GM10248 (cell line): Measurements from ENCODE around the gene PAPPA2.

ENCODE experiments used
- CTCF ChIA-PET: fragments of 300-600 bp; sonication (Branson Sonifier 250); formaldehyde crosslinking; extraction: SDS; loops from one replicate; lab custom pipeline; 2021; ENCODE audit warnings: antibody characterized with exemption; lab: Yijun Ruan, JAX
- POLR2A ChIA-PET: fragments of 350-650 bp; sonication (Branson Sonifier 250); formaldehyde crosslinking; extraction: SDS; loops from one replicate; lab custom pipeline; 2020; ENCODE audit warnings: antibody characterized with exemption; lab: Yijun Ruan, JAX
- DNase-seq: peaks from one replicate; pipeline ENCODE4 v3.0.0; 2012; ENCODE audit errors: extremely low spot score
- CTCF ChIP-seq: IDR thresholded peaks from 2 replicates; pipeline ENCODE4 v1.5.1; 2012; ENCODE audit warnings: mild to moderate bottlenecking, low read depth; ENCODE audit errors: extremely low read depth, missing control alignments, control extremely low read depth

The PAPPA2 gene

GRCh38 chr1:176863613-176864012, 400.6 kb downstream of the PAPPA2 start:
- POLR2A ChIA-PET, result no interaction called here
- CTCF ChIA-PET, result interaction anchor here (1.1 kb wide), 1 partner anchor 12 kb away, joined by 3 read pairs; no protein-coding TSS in a partner anchor
- no peak for DNase-seq
- TF ChIP-seq CTCF, result no peak

GRCh38 chr1:176864211-176864610, 401.2 kb downstream of the PAPPA2 start:
- ChIA-PET CTCF (interaction anchor here (1.1 kb wide), 1 partner anchor 12 kb away, joined by 3 read pairs; no protein-coding TSS in a partner anchor), POLR2A (no interaction called here)
- no peak for TF ChIP-seq CTCF
- no peak for DNase-seq

GRCh38 chr1:176866011-176866714, 403.2 kb downstream of the PAPPA2 start:
- CTCF ChIA-PET, result no interaction called here
- no peak for TF ChIP-seq CTCF
- POLR2A ChIA-PET, result no interaction called here
- no peak for DNase-seq

- ChIA-PET CTCF (interaction anchor here (1.2 to 3.0 kb wide), 2 partner anchors 11 to 27 kb away, joined by 3 to 13 read pairs; no protein-coding TSS in a partner anchor), POLR2A (no interaction called here)
Observed at GRCh38 chr1:176869577-176869976, 406.6 kb downstream of the PAPPA2 start.

GRCh38 chr1:176876966-176877515, 414.1 kb downstream of the PAPPA2 start:
- TF ChIP-seq CTCF, result no peak
- CTCF ChIA-PET, result interaction anchor here (1.4 kb wide), 1 partner anchor 317 kb away, joined by 4 read pairs; no protein-coding TSS in a partner anchor
- no peak for DNase-seq
- POLR2A ChIA-PET, result no interaction called here

More at GRCh38 chr1:176869577-176869976, 406.6 kb downstream of the PAPPA2 start:
- no peak for DNase-seq
- TF ChIP-seq CTCF, result no peak

- no peak for DNase-seq
- POLR2A ChIA-PET, result no interaction called here
- CTCF ChIA-PET, result interaction anchor here (1.4 kb wide), 1 partner anchor 317 kb away, joined by 4 read pairs; no protein-coding TSS in a partner anchor
- TF ChIP-seq CTCF, result no peak
Observed at GRCh38 chr1:176877557-176877956, 414.6 kb downstream of the PAPPA2 start.
